Caco-2 (cell line): Measurements from ENCODE around the gene ARHGEF7. TPM values are rescaled to one million over a fixed set of nuclear protein-coding genes. Genes with fewer than 3 reads are reported as not detected.

Source experiments
- BruUV-seq: library from RNA; stranded (reverse); fragments of 400-500 nt; replicated peaks from 2 replicates; lab custom pipeline; 2021; lab: Mats Ljungman, UMichigan
- CTCF ChIA-PET: fragments of 300-600 bp; sonication (Branson Sonifier 250); formaldehyde crosslinking; loops from one replicate; lab custom pipeline; 2022; ENCODE audit warnings: antibody characterized with exemption; lab: Charles Lee
- POLR2A ChIA-PET: fragments of 300-600 bp; sonication (Branson Sonifier 250); formaldehyde crosslinking; loops from one replicate; lab custom pipeline; 2022; ENCODE audit warnings: antibody characterized with exemption; lab: Charles Lee
- DNase-seq, 2 experiments: peaks; one replicate each; pipeline versions ENCODE4 v3.0.0 to v3.0.0-alpha.2; 2020 to 2022
- H3K27me3 ChIP-seq: replicated peaks from 2 replicates; pipeline ENCODE4 v1.6.0; 2011; ENCODE audit warnings: low read length; ENCODE audit not compliant: control insufficient read depth, insufficient read depth
- H3K36me3 ChIP-seq: 2 replicates; pipeline ENCODE4 v1.5.1; 2011; ENCODE audit warnings: low read length; ENCODE audit not compliant: control insufficient read depth, insufficient read depth
- H3K4me1 ChIP-seq: fragments of 250-450 bp; sonication (Bioruptor Pico); 2 replicates; pipeline ENCODE4 v1.5.1; 2020; ENCODE audit warnings: mild to moderate bottlenecking
- H3K4me3 ChIP-seq: 2 replicates; pipeline ENCODE4 v1.5.1; 2011; ENCODE audit warnings: low read depth, mild to moderate bottlenecking, control low read depth, low read length
- H3K9me3 ChIP-seq: fragments of 250-450 bp; sonication (Bioruptor Pico); 2 replicates; pipeline ENCODE4 v1.5.1; 2020; ENCODE audit warnings: mild to moderate bottlenecking, moderate library complexity
- H3K27ac Mint-ChIP-seq: one replicate; pipeline ENCODE4 v1.8.0; 2022; ENCODE audit warnings: mixed read lengths; ENCODE audit not compliant: unreplicated experiment
- H3K27me3 Mint-ChIP-seq: one replicate; pipeline ENCODE4 v1.8.0; 2022; ENCODE audit warnings: mixed read lengths; ENCODE audit not compliant: insufficient read depth, unreplicated experiment
- H3K36me3 Mint-ChIP-seq: one replicate; pipeline ENCODE4 v1.8.0; 2022; ENCODE audit warnings: mild to moderate bottlenecking, mixed read lengths; ENCODE audit not compliant: insufficient read depth, unreplicated experiment
- H3K4me1 Mint-ChIP-seq: one replicate; pipeline ENCODE4 v1.8.0; 2022; ENCODE audit warnings: low read depth, mixed read lengths; ENCODE audit not compliant: unreplicated experiment
- H3K4me3 Mint-ChIP-seq: one replicate; pipeline ENCODE4 v1.8.0; 2022; ENCODE audit warnings: mild to moderate bottlenecking, moderate library complexity, mixed read lengths; ENCODE audit not compliant: unreplicated experiment
- H3K9me3 Mint-ChIP-seq: one replicate; pipeline ENCODE4 v1.8.0; 2022; ENCODE audit warnings: mixed read lengths; ENCODE audit not compliant: unreplicated experiment
- intact Hi-C: fragments of 100-400 bp; cut with micrococcal nuclease; formaldehyde crosslinking; loops from one replicate; pipeline ENCODE4 v1.10.0; 2022; ENCODE audit not compliant: unreplicated experiment
- total RNA-seq: library from RNA; stranded (reverse); gene quantifications from 2 replicates; pipeline ENCODE4 v1.2.3, GENCODE V29; 2022
- TF ChIP-seq, protein P1 (sequence below), 2 experiments: fragments of 200-600 bp in 1 of 2; IDR thresholded peaks; 1 replicate in 1 of 2; 2 replicates in 1 of 2; pipeline versions ENCODE4 v1.5.1 to v1.8.0; 2011 to 2022; ENCODE audit warnings: antibody characterized with exemption in 1 of 2, control low read depth in 1 of 2, inconsistent platforms in 1 of 2, low read depth in 1 of 2, low read length in 1 of 2, mild to moderate bottlenecking in 1 of 2, moderate library complexity in 1 of 2; ENCODE audit not compliant: insufficient read depth in 1 of 2, severe bottlenecking in 1 of 2, unreplicated experiment in 1 of 2

The ARHGEF7 gene
- total RNA-seq, 1 experiment from 2014 or later = 60.5 TPM

DNA sequence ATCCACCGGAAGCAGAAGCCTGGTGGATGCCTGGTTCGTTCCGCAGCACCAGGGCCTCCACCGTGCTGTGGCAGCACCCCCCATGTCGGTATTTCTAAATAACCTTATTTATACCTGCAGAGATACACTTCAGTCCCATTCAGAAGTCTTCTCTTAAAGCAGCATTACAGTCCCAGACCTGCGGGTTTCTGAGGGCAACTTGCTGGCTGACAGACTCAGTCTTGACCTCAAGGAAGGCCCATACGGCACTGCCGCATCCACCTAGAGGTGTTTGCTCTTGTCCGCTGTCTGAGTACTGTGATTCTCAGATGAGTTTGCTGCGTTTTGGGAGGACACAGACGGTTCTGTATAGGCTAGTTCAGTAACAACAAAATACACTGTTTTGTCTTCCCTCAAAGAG lies 188.4 kb downstream of the ARHGEF7 start:
- H3K9me3 ChIP-seq = no peaks in the 10 kb centered on the region
- CTCF ChIA-PET = no interaction called here
- DNase-seq = no peak
- Mint-ChIP-seq H3K4me3 (no peak overlapping the region), H3K36me3 (peaks cover 81% of the 10 kb centered on the region), H3K27ac (no peak overlapping the region), H3K9me3 (no peaks in the 10 kb centered on the region), H3K4me1 (no peaks in the 10 kb centered on the region), H3K27me3 (no peaks in the 10 kb centered on the region)
- H3K4me3 ChIP-seq = no peak overlapping the region
- no peaks in the 10 kb centered on the region for H3K27me3 ChIP-seq
- no peaks in the 10 kb centered on the region for H3K4me1 ChIP-seq
- intact Hi-C loops = no loop called here
- H3K36me3 ChIP-seq = peaks cover 11% of the 10 kb centered on the region
- TF ChIP-seq, protein P1, sequence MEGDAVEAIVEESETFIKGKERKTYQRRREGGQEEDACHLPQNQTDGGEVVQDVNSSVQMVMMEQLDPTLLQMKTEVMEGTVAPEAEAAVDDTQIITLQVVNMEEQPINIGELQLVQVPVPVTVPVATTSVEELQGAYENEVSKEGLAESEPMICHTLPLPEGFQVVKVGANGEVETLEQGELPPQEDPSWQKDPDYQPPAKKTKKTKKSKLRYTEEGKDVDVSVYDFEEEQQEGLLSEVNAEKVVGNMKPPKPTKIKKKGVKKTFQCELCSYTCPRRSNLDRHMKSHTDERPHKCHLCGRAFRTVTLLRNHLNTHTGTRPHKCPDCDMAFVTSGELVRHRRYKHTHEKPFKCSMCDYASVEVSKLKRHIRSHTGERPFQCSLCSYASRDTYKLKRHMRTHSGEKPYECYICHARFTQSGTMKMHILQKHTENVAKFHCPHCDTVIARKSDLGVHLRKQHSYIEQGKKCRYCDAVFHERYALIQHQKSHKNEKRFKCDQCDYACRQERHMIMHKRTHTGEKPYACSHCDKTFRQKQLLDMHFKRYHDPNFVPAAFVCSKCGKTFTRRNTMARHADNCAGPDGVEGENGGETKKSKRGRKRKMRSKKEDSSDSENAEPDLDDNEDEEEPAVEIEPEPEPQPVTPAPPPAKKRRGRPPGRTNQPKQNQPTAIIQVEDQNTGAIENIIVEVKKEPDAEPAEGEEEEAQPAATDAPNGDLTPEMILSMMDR (IDR thresholded peaks at IDR 0.05; ENCODE audit: insufficient read depth in 1 of 2, low read depth in 1 of 2, low read length in 1 of 2, severe bottlenecking in 1 of 2, unreplicated experiment in 1 of 2) = no peak
- no TSS peak for BruUV-seq
- POLR2A ChIA-PET = no interaction called here

DNA sequence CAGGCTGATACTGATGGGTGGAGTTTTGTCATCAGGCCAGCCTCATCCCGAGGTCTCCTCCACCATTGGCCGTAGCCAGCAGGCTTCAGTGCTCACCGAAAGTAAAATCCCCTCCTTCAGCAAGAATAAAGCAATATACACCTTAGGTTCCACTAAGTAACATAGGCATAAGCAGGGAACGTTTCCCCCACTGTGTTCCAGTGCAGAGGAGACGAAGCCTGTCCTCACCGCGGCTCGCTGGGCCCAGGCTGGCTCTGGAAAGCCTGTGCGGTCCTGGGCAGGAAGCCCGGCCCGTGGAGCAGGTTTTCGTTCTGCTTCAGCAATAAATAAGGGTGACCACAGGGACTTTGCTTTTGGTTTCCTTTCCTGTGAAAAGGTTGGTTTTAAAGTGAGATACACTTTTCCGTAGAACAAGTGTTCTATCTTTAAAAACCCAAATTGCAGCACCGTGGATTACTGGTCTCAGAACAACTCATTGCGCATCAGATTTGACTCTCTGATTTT lies 189.0 kb downstream of the ARHGEF7 start:
- CTCF ChIA-PET = no interaction called here
- Histone ChIP-seq H3K4me3 (no peak overlapping the region), H3K36me3 (peaks cover 11% of the 10 kb centered on the region), H3K4me1 (no peaks in the 10 kb centered on the region), H3K9me3 (no peaks in the 10 kb centered on the region), H3K27me3 (no peaks in the 10 kb centered on the region)
- no peaks in the 10 kb centered on the region for H3K27me3 Mint-ChIP-seq
- H3K36me3 Mint-ChIP-seq = peaks cover 82% of the 10 kb centered on the region
- POLR2A ChIA-PET = no interaction called here
- no peak overlapping the region for H3K27ac Mint-ChIP-seq
- no peak overlapping the region for H3K4me3 Mint-ChIP-seq
- TF ChIP-seq, protein P1 (IDR thresholded peaks at IDR 0.05; ENCODE audit: insufficient read depth in 1 of 2, low read depth in 1 of 2, low read length in 1 of 2, severe bottlenecking in 1 of 2, unreplicated experiment in 1 of 2) = no peak
- no TSS peak for BruUV-seq
- intact Hi-C loops = no loop called here
- H3K4me1 Mint-ChIP-seq = no peaks in the 10 kb centered on the region
- H3K9me3 Mint-ChIP-seq = no peaks in the 10 kb centered on the region
- DNase-seq = no peak

DNA sequence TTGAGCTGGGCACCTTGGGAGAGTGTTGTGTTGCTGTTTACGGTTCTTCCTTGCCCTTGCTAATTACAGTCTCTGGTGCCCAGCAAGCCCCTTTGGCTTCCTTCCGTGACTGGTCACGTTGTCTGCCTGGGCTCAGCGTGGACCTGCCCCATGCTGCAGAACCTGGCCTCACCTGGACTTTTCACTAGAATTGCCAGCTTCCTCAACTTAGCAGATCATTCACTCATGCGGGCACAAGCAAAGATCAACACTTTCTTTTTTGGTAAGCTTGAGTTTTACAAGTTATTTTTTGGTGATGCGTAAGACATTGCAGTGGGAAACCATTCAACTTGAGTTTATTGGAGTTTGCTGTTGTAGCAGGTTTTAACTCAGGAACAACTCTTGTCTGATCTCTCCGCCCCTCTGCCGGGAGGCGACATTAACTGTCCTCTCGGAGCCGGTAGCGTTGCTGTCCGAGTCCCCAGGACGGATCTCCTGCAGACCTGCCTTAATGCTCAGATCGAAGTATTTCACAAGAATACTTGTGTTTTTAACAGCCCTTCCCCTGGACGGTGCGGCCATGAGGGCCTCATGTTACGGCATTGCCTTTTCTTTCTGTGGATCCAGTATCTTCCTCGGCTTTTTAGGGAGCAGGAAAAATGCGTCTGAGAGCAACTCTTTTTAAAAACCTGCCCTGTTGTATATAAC lies 189.6 kb downstream of the ARHGEF7 start:
- BruUV-seq = no TSS peak
- Histone ChIP-seq H3K36me3 (peaks cover 11% of the 10 kb centered on the region), H3K9me3 (no peaks in the 10 kb centered on the region), H3K27me3 (no peaks in the 10 kb centered on the region), H3K4me1 (no peaks in the 10 kb centered on the region), H3K4me3 (no peak overlapping the region)
- peaks cover 81% of the 10 kb centered on the region for H3K36me3 Mint-ChIP-seq
- peaks cover 2% of the 10 kb centered on the region for H3K9me3 Mint-ChIP-seq
- intact Hi-C loops = no loop called here
- POLR2A ChIA-PET = no interaction called here
- no peak overlapping the region for H3K27ac Mint-ChIP-seq
- DNase-seq = no peak
- H3K4me1 Mint-ChIP-seq = no peaks in the 10 kb centered on the region
- H3K4me3 Mint-ChIP-seq = no peak overlapping the region
- TF ChIP-seq, protein P1 (IDR thresholded peaks at IDR 0.05; ENCODE audit: insufficient read depth in 1 of 2, low read depth in 1 of 2, low read length in 1 of 2, severe bottlenecking in 1 of 2, unreplicated experiment in 1 of 2) = no peak
- CTCF ChIA-PET = no interaction called here
- no peaks in the 10 kb centered on the region for H3K27me3 Mint-ChIP-seq
